DOHH2 (cell line): ENCODE data around the gene DNMT3A.

Experiments used
- H3F3A ChIP-seq: fragments of 200-600 bp; sonication (generic), shearing (Covaris generic); 2 replicates; pipeline ENCODE4 v1.6.0; 2016; ENCODE audit warnings: antibody characterized with exemption, mild to moderate bottlenecking; ENCODE audit not compliant: control insufficient read depth, insufficient read depth
- H3K27ac ChIP-seq: fragments of 200-600 bp; sonication (generic); 2 replicates; pipeline ENCODE4 v1.5.1; 2014; ENCODE audit warnings: low read depth, mild to moderate bottlenecking, low read length, moderate library complexity
- H3K27me3 ChIP-seq: fragments of 200-600 bp; sonication (generic); 2 replicates; pipeline ENCODE4 v1.6.1; 2014; ENCODE audit warnings: mild to moderate bottlenecking, low read length, mixed read lengths; ENCODE audit not compliant: control insufficient read depth
- H3K36me3 ChIP-seq: fragments of 200-600 bp; sonication (generic); 2 replicates; pipeline ENCODE4 v1.6.1; 2014; ENCODE audit warnings: mild to moderate bottlenecking, low read length, moderate library complexity, mixed read lengths; ENCODE audit not compliant: control insufficient read depth
- H3K4me1 ChIP-seq: fragments of 200-600 bp; sonication (generic); 2 replicates; pipeline ENCODE4 v1.6.1; 2014; ENCODE audit warnings: mild to moderate bottlenecking, low read length, mixed read lengths; ENCODE audit not compliant: control insufficient read depth
- H3K4me2 ChIP-seq: fragments of 200-600 bp; sonication (generic); 2 replicates; pipeline ENCODE4 v1.6.0; 2014; ENCODE audit warnings: mild to moderate bottlenecking, low read length, moderate library complexity
- H3K4me3 ChIP-seq: fragments of 200-600 bp; sonication (generic); 2 replicates; pipeline ENCODE4 v1.5.1; 2014; ENCODE audit warnings: mild to moderate bottlenecking, low read length, mixed read lengths
- H3K79me2 ChIP-seq: fragments of 200-600 bp; sonication (generic); 2 replicates; pipeline ENCODE4 v1.6.1; 2014; ENCODE audit warnings: mild to moderate bottlenecking, low read length, mixed read lengths; ENCODE audit not compliant: control insufficient read depth
- H3K9me2 ChIP-seq: fragments of 200-600 bp; sonication (generic); replicated peaks from 2 replicates; pipeline ENCODE4 v1.6.1; 2014; ENCODE audit warnings: mild to moderate bottlenecking, low read length, mixed read lengths; ENCODE audit not compliant: control insufficient read depth
- H3K9me3 ChIP-seq: fragments of 200-600 bp; sonication (generic); 2 replicates; pipeline ENCODE4 v1.6.1; 2014; ENCODE audit warnings: antibody characterized with exemption, low read length, mixed read lengths; ENCODE audit not compliant: control insufficient read depth, insufficient read depth
- H4K20me1 ChIP-seq: fragments of 200-600 bp; sonication (generic); 2 replicates; pipeline ENCODE4 v1.6.0; 2014; ENCODE audit warnings: low read depth, mild to moderate bottlenecking, antibody characterized with exemption, low read length, moderate library complexity; ENCODE audit not compliant: control insufficient read depth, insufficient read depth
- CTCF ChIP-seq: fragments of 200-600 bp; sonication (generic); IDR thresholded peaks from one replicate; pipeline ENCODE4 v1.5.1; 2014; ENCODE audit warnings: antibody characterized with exemption, mild to moderate bottlenecking, low read depth, low read length; ENCODE audit not compliant: poor library complexity, severe bottlenecking
- EZH2phosphoT487 ChIP-seq: fragments of 200-600 bp; sonication (generic); IDR thresholded peaks from 2 replicates; pipeline ENCODE4 v1.6.1; 2017; ENCODE audit warnings: borderline replicate concordance, mild to moderate bottlenecking, antibody characterized with exemption, low read length, moderate library complexity, mixed read lengths

DNMT3A gene

GRCh38 chr2:25245141-25245540 lies 96.6 kb downstream of the DNMT3A start:
- no peaks in the 10 kb centered on the region for H3K36me3 ChIP-seq

GRCh38 chr2:25243995-25244394 lies 97.7 kb downstream of the DNMT3A start:
- H3K36me3 ChIP-seq: no peaks in the 10 kb centered on the region
- no peaks in the 10 kb centered on the region for H3F3A ChIP-seq
- no peak overlapping the region for H3K4me2 ChIP-seq
- no peaks in the 10 kb centered on the region for H3K9me3 ChIP-seq
- no peak overlapping the region for H3K27ac ChIP-seq
- no peak overlapping the region for H3K4me3 ChIP-seq
- H3K79me2 ChIP-seq: no peaks in the 10 kb centered on the region
- no peaks in the 10 kb centered on the region for H3K9me2 ChIP-seq
- no peaks in the 10 kb centered on the region for H3K27me3 ChIP-seq
- TF ChIP-seq EZH2phosphoT487 (no peak), CTCF (no peak)
- no peaks in the 10 kb centered on the region for H4K20me1 ChIP-seq
- H3K4me1 ChIP-seq: no peaks in the 10 kb centered on the region

More at GRCh38 chr2:25245141-25245540, 96.6 kb downstream of the DNMT3A start:
- Histone ChIP-seq H3K79me2 (no peaks in the 10 kb centered on the region), H3K4me1 (no peaks in the 10 kb centered on the region), H4K20me1 (no peaks in the 10 kb centered on the region), H3K4me3 (no peak overlapping the region), H3K9me3 (no peaks in the 10 kb centered on the region), H3K9me2 (no peaks in the 10 kb centered on the region), H3F3A (no peaks in the 10 kb centered on the region), H3K4me2 (no peak overlapping the region), H3K27me3 (peaks cover 7% of the 10 kb centered on the region), H3K27ac (no peak overlapping the region)
- TF ChIP-seq EZH2phosphoT487: no peak
- no peak for TF ChIP-seq CTCF

GRCh38 chr2:25241452-25241851 lies 100.3 kb downstream of the DNMT3A start:
- no peaks in the 10 kb centered on the region for H3K79me2 ChIP-seq
- no peaks in the 10 kb centered on the region for H4K20me1 ChIP-seq
- TF ChIP-seq EZH2phosphoT487 (no peak), CTCF (no peak)
- no peaks in the 10 kb centered on the region for H3K9me2 ChIP-seq
- no peaks in the 10 kb centered on the region for H3K4me1 ChIP-seq
- no peaks in the 10 kb centered on the region for H3K36me3 ChIP-seq
- H3K4me3 ChIP-seq: no peak overlapping the region
- H3F3A ChIP-seq: no peaks in the 10 kb centered on the region
- no peaks in the 10 kb centered on the region for H3K27me3 ChIP-seq
- H3K4me2 ChIP-seq: no peak overlapping the region
- H3K27ac ChIP-seq: no peak overlapping the region
- no peaks in the 10 kb centered on the region for H3K9me3 ChIP-seq

GRCh38 chr2:25240636-25241035 lies 101.1 kb downstream of the DNMT3A start:
- Histone ChIP-seq H3K27ac (no peak overlapping the region), H3K79me2 (no peaks in the 10 kb centered on the region), H3F3A (no peaks in the 10 kb centered on the region), H3K27me3 (no peaks in the 10 kb centered on the region), H4K20me1 (no peaks in the 10 kb centered on the region), H3K9me2 (no peaks in the 10 kb centered on the region), H3K4me2 (no peak overlapping the region), H3K4me1 (no peaks in the 10 kb centered on the region), H3K4me3 (no peak overlapping the region), H3K36me3 (no peaks in the 10 kb centered on the region), H3K9me3 (no peaks in the 10 kb centered on the region)
- TF ChIP-seq CTCF: no peak
- TF ChIP-seq EZH2phosphoT487: no peak
